RKO (cell line): Measurements from ENCODE around the gene FLYWCH2.

Experiments
- DNase-seq: peaks from one replicate; pipeline ENCODE4 v3.0.0-alpha.2; 2016; ENCODE audit warnings: low spot score

The FLYWCH2 gene

GRCh38 chr16:2882650-2883457, at the start of gene FLYWCH2:
Gene FLYWCH2, plus strand, starts transcription at chr16:2883215. Its CDS starts 13,235 bp downstream, at chr16:2896450.
- peak; percentile 99 for DNase-seq

DNA sequence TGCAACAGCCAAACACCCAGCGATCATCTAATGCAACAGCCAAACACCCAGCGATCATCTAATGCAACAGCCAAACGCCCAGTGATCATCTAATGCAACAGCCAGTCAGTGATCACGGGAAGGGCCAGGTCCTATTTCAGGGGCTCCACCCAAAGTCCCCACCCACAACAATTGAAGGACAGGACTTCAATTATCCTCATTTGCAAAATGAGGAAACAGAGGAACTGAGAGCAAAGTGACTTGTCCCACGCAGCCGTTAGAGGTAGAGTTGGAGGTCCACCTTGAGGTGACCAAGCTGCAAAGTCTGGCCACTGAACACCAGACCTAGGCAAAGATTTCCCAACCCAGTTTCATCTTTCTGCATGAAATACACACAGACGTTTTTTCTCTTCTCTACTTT, 49.2 kb upstream of the FLYWCH2 start:
- no peak for DNase-seq

GRCh38 chr16:2834968-2835367, 48.0 kb upstream of the FLYWCH2 start:
- DNase-seq = no peak

DNA sequence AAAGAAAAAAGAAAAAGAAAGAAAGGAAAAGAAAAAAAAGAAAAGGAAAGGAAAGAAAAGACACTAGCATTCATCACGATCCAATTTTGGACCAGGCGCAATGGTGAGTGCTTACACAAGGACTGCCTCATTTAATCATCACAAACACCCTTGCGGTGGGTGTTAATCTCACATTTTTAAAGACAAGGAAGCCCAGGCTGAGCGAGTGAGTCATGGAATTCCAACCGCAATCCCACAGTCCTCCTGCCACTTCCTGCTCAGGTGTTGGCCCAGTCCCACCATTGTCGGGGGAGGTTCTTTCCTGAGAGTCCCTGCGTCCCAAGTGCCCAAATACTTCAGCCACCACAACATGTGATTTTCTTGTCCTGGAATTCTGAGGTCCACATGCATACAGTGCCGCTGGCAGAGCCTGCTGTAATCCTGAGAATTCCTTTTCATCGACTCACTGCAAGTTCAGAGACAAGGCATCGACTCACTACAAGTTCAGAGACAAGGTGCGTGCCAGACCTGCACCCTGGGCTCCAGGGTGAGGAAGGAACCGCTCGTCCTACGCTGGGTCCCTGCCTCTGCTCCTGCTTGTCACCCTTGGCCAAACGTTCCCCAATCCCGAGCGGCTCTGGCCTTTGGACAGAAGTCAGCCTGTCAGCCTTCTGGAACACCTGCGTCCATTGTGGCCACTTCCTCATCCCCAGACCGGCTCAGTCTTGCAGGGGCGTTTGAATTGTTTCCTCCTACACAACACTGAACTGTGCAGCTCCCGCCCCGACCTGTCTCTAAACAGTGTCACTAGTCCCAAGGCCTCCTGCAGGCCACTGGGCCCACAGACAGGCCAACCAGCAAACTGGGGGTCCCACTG, 47.1 kb upstream of the FLYWCH2 start:
- peak; percentile 95 for DNase-seq

DNA sequence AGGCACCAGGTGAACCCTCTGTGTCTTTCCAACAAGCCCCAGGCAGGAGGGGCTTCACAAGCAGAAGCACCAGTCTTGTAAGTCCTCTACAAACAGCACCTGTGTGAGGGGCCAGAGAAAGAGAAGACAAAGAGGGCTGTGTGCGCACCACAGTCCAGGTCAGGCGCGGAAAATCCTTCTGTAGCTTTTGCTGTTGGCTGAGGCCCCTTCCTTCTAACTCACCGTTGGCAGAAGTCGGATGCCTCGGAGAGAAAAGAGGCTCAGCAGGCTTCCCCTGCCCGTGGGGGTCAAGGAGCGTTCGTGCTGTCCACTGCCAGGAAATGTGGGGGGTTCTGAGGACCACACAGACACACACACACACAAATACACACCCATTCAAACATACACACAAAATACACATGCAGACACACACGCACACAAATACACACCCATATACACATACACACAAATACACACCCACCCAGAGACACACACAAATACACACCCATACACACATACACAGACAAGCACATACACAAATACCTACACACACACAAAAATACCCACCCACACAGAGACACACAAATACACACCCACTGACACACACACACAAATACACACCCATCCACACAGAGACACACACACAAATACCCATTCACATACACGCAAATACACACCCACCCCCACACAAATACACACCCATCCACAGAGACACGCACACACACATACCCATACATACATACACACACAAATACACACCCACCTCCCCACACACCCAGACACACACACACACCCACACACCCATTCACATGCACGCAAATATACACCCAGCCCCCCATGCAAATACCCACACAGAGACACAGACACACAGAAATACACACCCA, 46.1 kb upstream of the FLYWCH2 start:
- no peak for DNase-seq

GRCh38 chr16:2838928-2839327, 44.1 kb upstream of the FLYWCH2 start:
- DNase-seq = peak; percentile 70

DNA sequence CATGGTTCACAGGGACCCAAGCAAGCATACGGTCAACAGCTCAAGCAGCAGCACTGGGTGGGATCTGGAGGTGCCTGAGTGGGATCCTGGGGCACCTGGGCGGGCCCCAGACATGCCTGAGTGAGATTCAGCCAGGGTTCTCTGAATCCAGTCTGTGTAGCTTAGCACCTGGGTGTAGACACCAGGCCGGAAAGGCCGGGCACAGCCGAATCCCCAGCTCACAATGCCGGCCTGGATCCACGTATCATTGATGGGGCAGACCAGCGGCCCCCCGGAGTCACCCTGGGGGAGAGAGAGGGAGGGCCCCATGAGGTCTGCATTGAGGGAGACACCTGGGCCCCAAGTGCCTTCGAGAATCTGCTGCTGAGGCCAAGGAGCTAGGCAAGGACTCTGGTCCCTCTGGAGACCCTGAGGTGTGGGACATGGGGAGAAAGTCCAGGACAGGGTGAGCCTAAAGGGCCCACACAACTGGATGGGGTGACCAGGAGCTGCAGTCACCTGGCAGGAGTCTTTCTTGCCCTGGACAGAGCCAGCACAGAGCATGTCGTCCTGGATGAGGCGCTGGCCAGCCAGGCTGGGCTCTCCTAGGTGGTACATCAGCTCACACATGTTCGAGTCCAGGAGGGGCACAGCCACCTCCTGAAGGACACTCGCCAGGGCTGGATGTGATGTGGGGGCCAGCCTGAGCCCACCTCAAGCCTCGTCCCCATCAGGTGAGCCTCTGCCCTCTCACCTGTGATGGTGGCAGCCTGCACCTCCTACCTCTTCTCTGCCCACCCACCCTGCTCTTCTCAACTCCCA, 43.2 kb upstream of the FLYWCH2 start:
- no peak for DNase-seq

- no peak for DNase-seq
These were observed 42.1 kb upstream of the FLYWCH2 start for GRCh38 chr16:2840914-2841313.

- DNase-seq = no peak
These were observed 41.2 kb upstream of the FLYWCH2 start for GRCh38 chr16:2841606-2842339.

GRCh38 chr16:2842340-2843000, 40.5 kb upstream of the FLYWCH2 start:
- DNase-seq = no peak

GRCh38 chr16:2843526-2843925, 39.5 kb upstream of the FLYWCH2 start:
- no peak for DNase-seq

GRCh38 chr16:2845116-2845515, 37.9 kb upstream of the FLYWCH2 start:
- no peak for DNase-seq

DNA sequence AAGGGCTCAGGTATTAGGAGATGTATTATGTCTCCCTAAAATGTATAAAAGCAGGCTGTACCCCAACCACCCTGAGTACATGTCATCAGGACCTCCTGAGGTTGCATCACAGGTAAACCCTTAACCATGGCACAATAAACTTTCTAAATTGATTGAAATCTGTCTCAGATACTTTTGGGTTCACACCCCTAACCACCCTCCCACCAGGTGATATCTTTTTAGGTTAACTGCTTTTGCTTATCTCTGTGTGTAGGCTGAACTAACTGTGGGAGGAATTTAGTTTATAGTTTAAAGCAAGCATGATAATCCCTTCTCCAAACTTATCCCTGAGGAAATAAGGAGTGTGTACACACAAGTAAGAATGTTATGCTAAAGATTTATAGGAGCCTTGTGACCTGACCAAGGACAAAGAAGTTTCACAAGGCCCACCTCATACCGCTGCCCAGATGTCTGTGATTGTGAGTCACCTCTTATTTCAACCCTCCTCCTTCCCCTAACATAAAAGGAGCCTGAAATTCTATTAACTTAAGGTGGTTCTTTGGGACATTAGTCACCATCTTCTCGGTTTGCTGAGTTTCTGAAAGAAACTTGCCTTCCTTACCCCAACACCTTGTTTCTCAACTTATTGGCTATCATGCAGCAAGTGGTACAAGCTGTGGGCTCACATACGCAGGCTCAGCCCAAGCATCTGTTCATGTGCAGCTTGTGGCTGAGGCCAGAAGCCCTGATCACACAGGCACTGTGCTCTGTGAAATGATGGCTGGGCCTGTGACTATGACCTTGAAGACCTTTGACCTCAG, 36.3 kb upstream of the FLYWCH2 start:
- DNase-seq = peak; percentile 21

- no peak for DNase-seq
These were observed 33.9 kb upstream of the FLYWCH2 start for GRCh38 chr16:2848933-2849725.

DNA sequence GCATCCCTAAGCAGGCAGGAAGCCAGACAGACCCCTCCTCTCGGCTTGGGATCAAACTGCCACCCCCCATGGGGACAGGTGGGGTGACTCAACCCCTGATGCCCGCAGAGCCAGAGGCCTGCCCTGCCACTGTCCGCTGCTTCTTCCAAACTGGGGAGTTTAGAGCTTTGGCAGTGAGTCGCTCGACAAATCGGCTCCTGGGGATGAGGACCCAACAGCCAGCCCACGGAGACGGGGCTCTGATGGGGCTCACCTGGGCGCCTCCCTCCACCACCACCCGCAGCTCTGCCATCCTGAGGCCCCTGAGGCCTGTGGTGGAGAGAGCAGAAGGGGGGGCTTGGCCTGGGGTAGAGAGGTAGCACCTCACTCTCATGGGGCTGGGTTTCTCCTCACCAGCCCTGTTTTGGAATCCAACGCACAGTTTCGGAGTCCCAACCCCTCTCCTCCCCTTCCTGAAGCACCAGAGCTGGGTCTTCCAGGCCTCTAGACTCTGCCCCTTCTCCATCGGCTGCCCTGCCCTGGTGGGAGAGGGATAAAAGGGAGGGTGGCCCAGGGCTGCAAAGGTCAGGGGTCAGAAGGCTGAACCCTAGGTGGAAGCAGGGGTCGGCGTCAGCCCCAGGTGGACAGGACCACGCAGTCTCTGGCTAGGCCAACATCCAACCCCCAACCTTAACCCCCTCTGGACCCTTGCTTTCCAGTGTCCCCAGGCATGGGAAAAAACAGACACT, 30.8 kb upstream of the FLYWCH2 start:
- DNase-seq = no peak

DNA sequence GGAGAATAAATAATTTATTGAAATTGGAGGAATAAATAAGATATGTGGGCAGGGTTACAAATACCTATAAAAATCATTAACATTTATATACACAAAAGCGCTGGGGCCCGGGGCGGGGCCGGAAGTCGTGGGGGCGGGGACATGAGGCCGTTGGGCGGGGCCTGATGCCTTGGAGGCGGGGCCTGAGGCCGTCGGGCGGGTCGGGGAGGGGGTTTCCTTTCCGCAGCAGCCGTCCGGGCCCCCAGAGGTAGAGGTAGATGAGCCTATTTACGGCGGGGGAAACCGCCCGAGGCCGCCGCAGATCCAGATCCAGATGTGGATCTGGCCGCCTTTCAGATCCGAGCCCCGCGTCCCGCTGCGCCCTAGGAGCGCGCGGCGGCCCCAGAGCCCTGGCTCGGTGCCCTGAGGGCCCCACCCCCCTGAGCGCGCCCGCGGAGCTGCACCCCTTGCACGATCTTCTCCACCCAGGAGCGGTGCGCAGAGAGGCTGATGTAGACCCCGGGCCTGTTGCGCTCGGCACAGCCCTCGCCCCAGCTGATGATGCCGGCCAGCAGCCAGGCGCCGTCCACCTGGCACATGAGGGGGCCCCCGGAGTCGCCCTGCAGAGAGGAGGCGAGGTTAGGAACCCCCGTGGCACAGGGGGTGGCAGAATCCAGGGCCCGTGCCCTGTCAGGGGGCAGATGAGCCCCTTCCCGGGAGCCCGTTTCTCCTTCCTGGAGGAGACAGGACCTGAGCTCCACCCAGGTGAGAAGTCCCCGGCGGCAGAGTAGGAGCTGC, 30.1 kb upstream of the FLYWCH2 start:
- DNase-seq = no peak

- no peak for DNase-seq
These were observed 29.4 kb upstream of the FLYWCH2 start for GRCh38 chr16:2853531-2854073.
